DMS153 treated with DMSO at 0.1 percent for 48 hours (cell line): ENCODE results near the gene HNF1A.

Experiments
- DNase-seq: peaks from one replicate; lab custom pipeline; 2025; ENCODE audit not compliant: unreplicated experiment; lab: John Stamatoyannopoulos, UW

Gene HNF1A

DNA sequence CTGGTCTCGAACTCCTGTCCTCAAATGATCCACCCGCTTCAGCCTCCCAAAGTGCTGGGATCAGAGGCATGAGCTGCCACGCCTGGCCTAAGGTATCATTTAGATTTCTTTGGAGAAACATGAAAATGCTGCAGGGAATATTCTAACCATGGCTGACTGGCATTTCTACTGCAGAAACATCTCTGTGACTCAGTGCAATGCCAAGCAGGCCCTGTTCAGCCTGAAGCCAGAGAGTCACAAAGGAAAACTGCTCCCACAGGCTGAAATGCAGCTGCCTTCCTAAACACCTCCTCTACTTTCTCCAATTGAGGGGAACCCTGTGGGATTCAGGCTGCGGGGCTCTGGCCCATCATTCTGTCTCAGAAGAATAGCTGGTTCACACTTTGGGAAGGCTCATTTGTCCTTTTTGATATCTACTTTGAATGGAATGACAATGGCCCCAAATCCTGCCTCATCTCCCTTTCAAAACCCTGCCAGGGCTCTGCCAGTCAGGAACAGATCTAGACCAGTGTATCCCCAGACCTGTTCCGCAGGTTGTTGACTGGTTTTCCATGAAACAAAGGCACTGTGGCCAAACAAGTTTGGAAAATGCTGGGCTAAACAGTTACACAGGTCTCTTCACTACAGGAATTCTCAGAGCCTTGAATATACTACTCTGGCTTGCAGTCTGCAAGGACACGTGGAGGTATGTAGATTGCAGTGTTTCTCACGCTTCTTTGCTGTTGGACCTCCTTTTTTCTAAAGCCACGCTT is 30.2 kb downstream of the HNF1A start:
- DNase-seq, result no peak

DNA sequence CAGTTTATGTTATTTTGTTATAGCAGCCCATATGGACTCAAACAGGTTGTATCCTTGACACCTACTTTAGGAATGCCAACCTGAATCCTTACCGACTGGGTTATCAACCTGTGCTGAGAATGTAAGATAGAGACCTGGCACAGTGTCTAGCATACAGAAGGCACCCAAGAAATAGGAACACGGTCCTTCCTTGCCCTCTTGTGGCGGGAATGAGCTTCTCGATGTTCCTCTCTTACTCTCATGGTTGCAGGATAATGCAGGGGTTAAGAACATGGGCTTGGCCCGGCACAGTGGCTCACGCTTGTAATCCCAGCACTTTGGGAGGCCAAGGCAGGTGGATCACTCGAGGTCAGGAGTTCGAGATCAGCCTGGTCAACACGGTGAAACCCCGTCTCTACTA is 31.4 kb downstream of the HNF1A start:
- no peak for DNase-seq

DNA sequence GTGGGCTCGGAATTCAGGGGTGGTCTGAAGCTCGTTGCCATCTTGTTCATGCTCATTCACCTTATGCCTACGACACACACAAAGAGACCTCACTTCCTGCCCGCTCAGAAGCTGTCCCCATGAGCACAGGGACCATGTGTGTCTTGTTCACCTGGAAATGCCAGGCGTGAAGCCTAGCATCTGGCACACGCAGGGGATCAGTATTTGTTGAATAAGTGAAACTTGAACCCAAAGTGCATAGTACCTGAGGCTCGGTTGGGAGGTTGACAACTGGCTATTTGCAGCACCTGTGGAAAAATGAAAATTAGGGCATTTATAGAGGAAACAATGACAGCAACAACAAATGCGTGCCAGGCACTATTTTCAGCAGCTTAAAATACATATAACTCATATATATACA is 32.5 kb downstream of the HNF1A start:
- DNase-seq, result no peak

DNA sequence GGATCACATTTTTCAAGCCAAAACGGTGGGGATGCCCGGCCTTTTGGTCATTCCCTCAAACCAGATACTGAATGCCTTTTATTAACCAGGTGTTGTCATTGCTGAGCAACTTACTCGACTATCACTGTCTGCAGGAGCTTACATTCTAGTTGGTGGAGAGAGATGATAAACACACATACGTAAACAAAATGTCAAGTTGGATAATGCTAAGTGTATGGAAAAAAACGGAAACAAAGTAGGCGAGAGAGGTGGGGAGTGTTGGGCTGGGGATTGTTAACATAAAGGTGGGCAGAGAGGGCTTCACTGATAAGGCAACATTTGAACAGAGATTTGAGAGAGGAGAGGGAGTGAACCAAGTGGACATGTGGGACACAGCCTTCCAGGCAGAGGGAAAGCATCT is 33.5 kb downstream of the HNF1A start:
- DNase-seq, result no peak

DNA sequence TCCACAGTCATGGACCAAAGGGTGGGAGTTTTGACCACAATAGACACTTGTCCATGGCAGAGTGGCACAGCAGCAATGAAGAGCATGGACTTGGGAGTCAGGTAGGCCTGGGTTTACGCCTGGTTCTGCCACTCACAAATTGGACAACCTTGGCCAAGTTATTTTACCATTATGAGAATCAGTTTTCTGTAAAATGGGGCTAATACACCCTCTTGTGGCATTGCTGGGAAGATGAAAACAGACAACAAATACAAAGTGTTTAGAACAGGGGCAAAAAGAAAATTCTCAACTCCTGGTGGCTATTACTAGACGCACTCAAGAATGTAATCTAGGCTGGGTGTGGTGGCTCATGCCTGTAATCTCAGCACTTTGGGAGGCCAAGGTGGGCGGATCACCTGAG is 35.4 kb downstream of the HNF1A start:
- no peak for DNase-seq

DNA sequence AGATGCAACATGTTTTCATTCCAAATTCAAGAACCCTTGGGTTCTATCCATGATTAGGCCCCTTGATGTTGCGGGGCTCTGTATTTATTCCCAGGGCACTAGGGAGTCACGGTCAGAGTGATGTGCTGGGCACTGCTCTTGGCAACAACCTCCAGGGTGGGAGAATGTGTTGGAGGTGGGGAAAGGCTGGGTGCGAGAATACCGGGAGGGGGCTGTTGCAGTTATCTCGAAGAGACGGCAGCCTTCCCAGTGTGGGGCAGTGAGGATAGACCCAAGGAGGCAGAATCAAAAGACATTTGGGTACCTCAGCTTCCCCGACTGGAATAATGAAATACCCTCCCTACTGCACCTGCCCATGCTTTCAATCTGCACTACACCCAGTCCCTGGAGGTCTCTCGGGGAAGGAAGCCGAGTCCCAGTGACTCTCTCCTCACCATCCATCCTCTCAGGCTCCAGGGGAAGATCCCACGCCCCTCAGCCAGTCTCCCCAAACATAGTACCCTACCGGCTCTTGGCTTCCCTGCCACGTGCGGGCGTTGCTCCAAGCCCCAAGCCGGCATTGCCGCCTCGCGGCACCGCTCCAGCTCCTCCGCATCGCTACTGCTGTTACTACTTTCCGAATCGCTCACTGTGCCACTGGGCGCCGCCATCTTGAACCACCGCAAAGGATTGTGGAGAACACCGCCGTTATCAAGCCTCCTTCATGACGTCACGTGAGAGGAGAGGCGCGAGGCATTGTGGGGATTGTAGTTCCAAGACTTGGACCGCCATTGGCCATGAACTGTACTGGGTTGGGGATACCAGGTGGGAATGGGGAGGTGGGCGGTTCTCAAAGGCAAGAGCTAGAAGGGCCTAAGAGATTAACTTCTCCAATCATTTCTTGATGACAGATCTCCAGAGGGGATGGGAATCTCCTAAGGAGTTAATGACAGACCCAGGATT is 37.8 kb downstream of the HNF1A start, which contains the start of gene C12orf43:
C12orf43 (minus strand) TSS at position 663 of the 942 bp plus-strand sequence; CDS start at position 650, 13 bp downstream.
- peak; percentile 81 for DNase-seq

DNA sequence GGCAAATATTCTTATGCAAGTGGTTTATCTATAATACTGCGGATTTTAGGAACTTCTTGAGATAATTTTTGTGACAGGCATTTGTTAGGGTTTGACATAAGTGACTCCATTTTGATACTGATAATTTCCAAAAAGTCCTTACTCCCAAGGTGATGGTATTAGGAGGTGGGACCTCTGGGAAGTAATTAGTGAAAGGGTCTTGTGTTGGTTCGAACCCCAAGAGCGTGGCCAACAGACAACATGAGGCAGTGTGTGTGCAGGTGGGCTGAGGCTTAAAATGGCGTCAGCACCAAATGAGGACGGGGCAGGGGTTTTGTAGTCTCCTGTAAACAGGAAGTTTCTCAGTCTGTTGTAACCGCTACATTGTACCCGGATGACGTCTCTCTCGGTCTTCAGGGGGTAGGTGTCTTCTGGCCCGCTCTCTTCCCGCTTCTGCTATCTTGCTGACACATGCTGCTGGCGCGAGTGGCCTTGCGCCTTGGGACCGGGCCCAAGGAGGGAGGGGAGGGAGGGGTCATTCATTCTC is 39.7 kb downstream of the HNF1A start:
- DNase-seq, result no peak

DNA sequence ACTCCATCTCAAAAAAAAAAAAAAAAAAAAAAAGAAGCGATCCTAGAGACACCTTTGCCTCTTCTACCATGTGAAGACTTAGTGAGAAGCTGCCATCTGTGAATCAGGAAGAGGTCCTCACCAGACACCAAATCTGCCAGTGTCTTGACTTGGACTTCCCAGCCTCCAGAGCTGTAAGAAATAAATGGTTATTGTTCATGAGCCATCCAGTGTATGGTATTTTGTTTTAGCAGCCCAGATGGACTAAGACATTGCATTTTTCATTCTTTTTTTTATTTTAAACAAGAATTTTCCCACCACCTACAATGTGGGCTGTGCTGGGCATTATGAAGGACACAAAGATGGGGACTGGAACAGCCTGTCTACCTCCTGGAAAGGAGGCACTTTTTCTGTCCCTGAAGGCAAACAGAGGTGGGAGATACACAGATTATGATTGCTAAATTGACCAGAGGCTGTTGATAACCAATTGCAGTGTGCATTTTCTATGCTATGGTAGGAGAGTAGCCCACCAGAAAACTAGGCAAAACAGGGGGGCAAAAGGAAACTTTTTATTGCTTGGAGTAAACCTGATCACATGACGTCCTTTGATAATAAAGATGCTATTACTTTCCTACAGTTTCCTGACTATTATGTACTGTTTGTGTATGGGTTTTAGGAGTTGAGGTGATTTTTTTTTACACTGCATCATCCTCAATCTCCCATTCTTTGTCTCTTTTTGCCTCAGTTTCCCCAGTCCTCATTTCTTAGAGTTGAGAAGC is 40.7 kb downstream of the HNF1A start:
- no peak for DNase-seq

DNA sequence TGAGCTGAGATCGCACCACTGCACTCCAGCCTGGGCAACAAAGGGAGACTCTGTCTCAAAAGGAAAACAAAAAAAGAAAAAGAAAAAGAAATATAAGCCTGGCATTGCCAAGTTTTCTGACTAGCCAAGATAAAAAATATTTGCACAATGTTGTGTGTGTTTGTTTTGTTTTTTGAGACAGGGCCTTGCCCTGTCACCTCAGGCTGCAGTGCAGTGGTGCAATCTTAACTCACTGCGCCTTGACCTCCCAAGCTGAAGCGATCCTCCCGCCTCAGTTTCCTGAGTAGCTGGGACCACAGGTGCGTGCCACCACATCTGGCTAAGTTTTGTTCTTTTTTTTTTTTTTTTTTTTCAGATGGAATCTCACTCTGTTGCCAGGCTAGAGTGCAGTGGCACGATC is 43.4 kb downstream of the HNF1A start:
- no peak for DNase-seq

DNA sequence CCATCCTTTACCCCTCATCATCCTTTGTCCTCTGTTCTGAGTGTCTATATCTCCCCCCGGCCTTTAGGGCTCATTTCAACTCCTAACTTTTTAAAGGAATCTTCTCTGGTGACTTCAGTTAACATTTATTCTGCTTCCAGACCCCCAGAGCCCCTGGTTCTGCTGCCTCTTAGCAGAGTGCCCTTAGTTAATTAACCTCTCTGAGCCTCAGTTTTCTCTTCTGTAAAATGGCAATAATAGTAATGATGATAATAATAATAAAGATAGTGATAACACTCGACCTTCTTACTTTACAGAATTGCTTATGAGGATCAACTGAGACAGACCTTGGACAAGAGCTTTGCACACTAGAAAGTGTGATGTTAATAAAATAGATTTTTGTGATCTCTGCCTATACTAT is 44.4 kb downstream of the HNF1A start:
- DNase-seq, result no peak

DNA sequence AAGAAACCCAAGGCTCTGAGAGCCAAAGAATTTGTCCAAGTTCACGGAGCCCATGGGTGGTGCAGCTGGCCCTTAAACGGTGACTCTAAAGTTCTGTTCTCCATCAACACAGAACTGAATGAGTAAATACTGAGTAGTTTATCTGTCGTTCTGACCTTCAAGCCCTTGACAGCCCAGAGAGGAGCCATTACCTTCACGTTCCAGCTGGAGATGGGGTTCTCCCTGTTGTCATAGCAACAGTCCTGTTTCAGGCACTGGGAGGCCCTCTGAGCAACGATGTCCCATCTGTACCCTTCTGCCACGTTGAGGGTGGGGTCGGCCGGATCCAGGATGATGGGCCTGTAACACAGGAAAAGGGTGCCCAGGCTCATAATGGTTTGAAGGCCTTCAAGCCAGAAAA is 45.5 kb downstream of the HNF1A start:
- DNase-seq, result no peak

DNA sequence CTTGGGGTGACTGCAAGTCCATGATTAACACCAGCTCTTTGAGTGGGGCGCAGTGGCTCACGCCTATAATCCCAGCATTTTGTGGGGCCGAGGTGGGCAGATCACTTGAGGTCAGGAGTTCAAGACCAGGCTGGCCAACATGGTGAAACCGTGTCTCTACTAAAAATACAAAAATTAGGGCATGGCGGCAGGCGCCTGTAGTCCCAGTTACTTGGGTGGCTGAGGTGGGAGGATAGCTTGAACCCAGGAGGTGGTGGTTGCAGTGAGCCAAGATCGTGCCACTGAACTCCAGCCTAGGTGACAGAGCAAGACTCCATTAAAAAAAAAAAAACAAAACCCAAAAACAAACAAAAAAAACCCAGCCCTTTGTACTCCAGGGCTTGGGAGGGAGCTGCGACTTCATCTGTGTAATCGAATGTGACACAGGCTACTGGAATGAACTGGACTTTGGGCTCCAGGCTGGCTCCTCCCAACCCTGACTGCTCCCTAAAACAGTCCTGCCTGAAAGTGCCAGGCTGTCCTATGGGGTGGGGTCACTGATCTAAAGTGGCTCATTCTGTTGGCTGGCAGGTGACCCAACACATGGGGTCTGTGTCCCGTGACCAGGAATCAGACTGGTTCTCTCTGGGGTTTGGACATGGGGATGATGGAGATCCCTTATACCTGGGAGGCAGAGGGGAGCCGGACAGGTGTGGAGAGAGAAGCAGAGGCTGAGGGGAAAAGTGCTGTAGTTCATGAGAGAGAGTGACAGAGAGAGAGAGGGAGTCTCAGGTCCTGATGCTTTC is 47.3 kb downstream of the HNF1A start:
- DNase-seq, result no peak

DNA sequence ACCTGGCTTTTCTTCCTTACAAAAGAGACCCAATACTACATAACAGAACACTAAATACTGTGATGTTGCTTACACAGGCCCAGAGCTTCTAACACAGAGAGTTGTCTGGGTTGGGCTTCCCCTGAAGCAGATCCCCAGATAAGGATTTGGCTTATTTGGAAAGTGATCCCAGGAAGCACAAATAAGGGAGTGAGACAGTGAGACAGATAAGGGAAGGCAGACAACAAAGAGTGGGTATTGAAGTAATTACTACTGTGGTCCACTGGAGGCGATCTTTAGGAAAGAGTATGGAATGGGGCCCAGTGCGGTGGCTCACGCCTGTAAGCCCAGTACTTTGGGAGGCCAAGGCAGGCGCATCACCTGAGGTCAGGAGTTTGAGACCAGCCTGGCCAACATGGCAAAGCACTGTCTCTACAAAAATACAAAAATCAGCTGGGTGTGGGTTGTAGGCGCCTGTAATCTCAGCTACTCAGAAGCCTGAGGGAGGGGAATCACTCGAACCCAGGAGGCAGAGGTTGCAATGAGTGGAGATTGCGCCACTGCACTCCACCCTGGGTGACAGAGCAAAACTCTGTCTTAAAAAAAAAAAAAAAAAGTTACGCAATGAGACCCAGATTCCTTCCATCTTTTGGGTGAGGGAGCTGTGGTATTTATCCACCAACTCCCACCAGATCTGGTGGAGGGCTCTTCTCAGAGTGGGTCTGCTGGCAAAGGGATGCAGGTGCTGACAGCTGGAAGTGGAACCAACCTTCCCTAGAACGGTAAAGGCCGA is 48.1 kb downstream of the HNF1A start:
- DNase-seq, result no peak

DNA sequence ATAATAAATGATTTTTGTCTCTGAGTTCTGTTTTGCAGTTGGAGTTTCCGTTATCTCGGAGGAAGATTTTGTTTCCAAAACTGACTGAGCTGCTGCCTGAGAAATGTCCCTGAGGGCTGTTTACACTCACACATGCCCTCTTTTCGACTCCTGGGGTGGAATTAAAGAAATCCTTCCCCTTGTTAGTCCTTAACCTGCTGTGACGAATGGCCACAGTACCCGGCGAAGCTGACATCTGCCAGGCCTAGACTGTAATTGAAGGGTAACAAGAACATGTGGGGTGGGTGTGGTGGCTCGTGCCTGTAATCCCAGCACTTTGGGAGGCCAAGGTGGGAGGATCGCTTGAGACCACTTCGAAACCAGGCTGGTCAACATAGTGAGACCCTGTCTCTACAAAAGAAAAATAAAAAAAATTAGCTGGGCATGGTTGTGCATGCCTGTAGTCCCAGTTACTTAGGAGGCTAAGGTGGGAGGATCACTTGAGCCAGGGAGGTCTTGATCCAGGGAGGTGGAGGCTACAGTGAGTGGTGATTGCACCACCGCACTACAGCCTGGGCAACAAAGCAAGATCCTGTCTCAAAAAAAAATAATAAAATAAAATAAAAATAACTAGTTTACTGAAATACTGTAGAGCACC is 52.4 kb downstream of the HNF1A start:
- no peak for DNase-seq

DNA sequence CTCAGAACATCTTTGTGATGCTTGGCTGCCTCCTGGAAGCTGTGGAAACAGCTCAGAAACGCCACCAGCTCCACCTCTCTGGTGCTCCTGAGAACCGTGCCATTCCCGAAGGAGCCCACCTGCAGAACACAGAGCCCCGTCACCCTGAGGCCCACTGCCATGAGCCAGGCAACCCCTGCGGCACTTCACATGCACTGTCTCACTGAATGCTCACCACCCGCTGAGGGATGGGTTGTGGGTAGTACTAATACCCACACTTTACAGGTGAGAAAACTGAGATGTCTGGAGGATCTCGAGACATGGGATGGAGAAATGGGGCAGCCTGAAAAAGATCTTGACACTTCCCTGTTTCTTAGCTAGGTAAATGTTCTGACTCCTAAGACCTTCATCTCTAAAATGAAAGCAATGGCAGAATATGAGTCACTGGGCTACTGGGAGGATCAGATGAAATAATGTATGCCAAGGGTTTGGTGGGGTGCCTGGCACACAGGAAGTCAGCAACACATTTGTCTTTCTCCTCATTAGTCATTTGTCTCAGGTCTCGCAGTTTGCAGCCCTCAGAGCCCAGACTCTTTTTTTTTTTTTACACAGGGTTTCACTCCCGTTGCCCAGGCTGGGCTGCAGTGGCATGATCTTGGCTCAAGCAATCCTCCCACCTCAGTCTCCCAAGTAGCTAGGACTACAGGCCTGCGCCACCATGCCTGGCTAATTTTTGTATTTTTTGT is 55.4 kb downstream of the HNF1A start:
- DNase-seq, result no peak

DNA sequence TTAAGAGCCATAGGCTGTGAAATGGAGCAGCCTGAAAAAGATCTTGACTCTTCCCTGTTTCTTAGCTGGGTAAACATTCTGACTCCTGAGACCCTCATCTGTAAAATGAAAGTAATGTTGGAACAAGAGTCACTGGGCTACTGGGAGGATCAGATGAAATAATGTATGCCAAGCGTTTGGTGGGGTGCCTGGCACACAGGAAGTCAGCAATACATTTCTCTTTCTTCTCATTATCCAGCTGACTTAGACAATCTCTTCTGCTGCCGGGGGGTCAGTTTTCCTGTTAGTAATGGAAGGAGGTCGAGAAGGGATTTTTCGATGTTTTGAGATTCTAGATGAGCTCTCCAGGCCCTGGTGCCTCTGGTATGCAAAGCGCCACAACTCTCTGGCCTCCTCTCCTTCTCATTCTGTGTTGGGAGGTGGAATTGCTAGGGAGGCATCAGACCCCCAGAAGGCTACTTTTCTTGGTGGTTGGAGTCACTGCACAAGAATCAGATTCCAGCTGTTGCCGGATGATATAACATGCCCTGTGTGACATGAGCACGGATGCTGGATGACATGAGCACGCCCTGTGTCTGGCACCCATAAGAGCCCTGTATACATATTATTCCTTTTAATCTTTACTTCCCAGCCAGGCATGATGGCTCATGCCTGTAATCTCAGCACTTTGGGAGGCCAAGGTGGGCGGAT is 56.4 kb downstream of the HNF1A start:
- DNase-seq, result no peak

DNA sequence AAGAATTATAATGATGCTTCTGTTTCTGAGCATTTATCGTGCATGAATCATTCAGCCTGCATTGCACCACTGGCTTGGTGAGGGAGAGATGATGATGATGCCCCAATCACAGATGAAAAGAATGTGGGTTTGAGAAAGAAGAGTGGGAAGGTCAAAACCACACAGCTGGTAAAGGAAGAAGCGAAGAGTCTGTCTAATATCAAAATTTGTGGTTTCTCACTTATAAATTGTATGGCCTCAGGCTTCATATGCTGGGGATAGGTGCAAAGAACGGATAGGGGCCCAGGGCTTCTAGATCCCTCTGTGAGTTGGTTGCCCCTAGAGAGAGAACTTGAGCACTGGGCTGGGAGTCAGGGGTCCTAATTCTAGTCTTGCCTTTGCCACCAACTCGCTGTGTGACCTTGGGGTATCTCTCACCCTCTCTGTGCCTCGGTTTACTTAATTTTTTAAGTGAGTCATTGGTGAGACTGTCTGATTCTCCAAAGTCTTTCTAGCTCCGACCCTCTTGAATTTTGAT is 58.5 kb downstream of the HNF1A start:
- DNase-seq, result no peak
